ENCODE measurements around the gene NIM1K.
"Not testable (repeated sequence)": the region's sequence is repeated elsewhere in the genome, so short reads cannot be mapped to it uniquely, and the experiment has no call there.

The NIM1K gene

DNA sequence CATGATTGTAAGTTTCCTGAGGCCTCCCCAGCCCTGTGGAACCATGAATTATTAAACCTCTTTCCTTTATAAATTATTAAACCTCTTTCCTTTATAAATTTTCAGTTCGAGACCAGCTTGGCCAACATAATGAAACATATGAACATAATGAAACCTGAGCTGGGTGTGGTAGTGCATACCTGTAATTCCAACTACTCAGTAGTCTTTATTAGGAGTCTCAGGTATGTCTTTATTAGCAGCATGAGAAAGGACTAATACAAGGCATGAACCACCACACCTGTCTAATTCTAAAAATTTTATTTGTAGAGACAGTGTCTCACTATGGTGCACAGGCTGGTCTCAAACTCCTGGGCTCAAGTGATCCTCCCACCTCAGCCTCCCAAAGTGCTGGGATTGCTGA, 27.1 kb downstream of the NIM1K start:
- Histone ChIP-seq H3K4me3 (no peak overlapping the region), H3K27ac (no peak overlapping the region)

DNA sequence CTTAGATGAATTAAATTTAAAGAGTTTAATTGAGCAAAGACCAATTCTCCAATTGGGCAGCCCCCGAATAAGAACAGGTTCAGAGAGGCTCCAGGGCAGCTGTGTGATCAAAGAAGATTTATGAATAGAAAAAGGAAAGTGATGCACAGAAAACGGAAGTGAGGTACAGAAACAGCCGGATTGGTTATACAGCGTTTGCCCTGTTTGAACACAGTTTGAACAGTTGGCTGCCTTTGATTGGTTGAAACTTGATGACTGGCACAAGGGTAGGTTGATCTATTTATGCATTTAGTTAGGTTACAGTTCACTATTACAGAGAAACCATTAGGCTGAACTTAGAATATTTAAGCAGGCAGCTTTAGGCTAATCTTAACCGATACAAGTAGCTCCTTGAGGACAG, 29.5 kb downstream of the NIM1K start:
- H3K27ac ChIP-seq: no peak overlapping the region
- H3K4me3 ChIP-seq: no peak overlapping the region

DNA sequence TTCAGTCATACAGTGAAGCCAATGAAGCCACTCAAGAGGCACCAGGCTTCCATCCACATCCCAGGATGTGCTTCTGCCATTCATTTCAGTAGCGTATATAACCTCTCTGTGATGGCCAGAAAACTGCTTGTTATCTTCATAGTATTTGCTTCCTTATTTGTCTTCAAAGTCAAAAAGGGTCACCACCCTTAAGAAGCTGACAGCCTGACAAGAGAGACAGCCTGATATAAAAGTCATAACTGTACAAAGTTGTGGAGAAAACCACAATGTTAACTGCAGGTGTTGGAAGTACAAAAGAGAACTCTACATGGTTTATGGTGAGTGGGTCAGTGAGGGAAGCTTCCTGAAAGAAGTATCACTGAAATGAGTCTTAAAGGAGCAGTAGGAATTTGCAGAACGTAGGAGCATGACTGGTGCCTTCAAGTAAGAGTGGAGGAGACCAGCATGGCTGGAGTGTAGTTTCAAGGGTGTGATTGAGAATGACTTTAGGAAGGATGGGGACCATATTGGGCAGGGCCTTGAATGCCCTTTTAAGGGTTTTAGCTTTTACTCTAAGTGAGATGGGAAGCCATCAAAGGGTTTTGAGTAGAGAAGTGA, 33.7 kb downstream of the NIM1K start:
- no peak overlapping the region for H3K4me3 ChIP-seq

GRCh38 chr5:43227655-43228054, 35.6 kb downstream of the NIM1K start:
- Histone ChIP-seq H3K27ac (no peak overlapping the region), H3K4me3 (no peak overlapping the region)

More for the DNA sequence above, 33.7 kb downstream of the NIM1K start:
- H3K27ac ChIP-seq: no peak overlapping the region

- Histone ChIP-seq H3K4me3 (no peak overlapping the region), H3K27ac (no peak overlapping the region)
Measured at GRCh38 chr5:43230707-43231106, 38.7 kb downstream of the NIM1K start.

DNA sequence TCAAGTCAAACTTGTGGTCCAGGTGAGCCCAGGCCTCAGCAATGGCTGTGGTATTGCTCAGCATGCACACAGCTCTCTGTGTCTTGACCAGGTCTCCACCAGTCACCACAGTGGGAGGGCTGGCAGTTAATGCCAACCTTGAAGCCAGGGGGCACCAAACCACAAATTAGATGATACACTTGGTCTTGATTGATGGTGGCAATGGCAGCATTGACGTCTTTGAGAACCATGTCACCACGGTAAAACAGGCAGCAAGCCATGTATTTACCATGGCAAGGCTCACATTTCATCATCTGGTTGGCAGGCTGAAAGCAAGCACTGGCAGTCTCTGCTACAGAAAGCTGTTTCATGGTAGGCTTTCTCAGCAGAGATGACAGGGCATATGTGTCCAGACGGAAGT, 40.0 kb downstream of the NIM1K start:
- Histone ChIP-seq H3K27ac (no peak overlapping the region), H3K4me3 (no peak overlapping the region)

GRCh38 chr5:43232943-43233833, 41.2 kb downstream of the NIM1K start:
- H3K4me3 ChIP-seq: no peak overlapping the region
- no peak overlapping the region for H3K27ac ChIP-seq

GRCh38 chr5:43233946-43234345, 41.9 kb downstream of the NIM1K start:
- H3K4me3 ChIP-seq: no peak overlapping the region
- H3K27ac ChIP-seq: no peak overlapping the region

DNA sequence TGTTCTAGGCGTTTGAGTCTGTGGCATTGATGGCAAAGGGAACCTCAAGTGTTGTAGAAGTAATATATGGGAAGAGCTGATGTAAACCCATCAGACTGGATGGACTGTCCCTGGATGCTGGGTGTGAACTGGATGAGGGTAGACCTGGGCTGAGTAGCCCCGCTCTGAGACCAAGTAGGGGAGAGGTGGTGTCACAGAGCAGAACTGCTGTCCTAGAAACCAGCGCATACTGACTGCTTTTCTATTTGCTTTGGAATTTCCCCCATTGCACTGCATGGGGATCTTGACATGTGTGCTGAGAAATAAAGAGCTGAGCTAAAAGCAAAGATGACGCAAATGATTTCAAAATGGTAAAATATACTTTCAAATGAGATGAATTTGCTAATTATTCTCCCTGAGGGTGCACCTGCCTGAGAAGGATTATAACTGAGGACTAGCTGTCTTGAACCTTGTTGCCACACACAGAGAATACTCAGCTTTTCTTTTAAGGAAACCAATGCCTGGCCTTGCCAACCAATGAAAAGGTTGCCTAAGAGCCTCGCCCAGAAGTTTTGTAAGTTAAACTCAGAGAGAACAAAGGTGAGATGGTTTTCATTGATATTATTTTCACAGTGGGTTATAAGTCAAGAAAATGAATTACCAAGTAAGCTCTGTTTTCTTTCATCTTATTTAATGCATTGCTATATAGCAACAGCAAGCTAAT, 44.8 kb downstream of the NIM1K start:
- Histone ChIP-seq H3K27ac (no peak overlapping the region), H3K4me3 (no peak overlapping the region)

DNA sequence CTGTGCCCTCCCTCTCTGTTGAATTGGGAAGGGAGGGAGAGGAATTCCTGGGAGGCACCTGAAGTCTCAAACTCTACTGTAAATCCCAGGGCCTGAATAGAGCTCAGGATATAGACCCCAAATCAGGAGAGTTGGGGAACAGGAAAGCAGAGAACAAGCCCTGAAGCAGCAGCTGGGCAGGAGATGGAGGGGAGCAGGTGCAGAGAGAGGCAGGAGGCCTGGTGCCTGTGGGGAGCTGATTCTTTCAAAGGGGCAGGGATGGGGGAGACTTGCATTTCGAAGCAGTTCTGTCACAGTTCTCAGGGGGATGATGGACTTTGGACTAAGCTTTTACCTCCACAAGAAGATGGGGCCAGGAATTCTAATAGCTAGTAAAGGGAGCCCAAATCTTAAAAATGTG, 50.2 kb downstream of the NIM1K start:
- Histone ChIP-seq H3K27ac (no peak overlapping the region), H3K4me3 (no peak overlapping the region)

DNA sequence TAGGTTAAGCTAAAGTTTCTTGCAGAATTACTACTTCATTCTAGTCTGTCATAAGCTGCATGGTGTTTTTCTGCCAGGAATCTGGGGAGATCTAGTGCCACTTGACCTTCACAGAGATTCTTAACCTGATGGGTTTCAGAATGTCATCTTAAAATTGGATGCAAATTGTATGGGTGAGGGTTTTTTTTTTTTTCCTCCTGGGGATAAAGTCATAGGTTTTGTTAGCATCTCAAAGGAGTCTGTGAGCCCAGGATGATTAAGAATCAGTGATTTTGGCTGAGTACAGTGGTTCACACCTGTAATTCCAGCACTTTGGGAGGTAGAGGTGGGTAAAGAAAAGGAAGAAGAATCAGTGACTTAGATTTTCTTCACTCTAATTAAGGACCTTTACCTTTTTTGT, 51.2 kb downstream of the NIM1K start:
- H3K27ac ChIP-seq: no peak overlapping the region

DNA sequence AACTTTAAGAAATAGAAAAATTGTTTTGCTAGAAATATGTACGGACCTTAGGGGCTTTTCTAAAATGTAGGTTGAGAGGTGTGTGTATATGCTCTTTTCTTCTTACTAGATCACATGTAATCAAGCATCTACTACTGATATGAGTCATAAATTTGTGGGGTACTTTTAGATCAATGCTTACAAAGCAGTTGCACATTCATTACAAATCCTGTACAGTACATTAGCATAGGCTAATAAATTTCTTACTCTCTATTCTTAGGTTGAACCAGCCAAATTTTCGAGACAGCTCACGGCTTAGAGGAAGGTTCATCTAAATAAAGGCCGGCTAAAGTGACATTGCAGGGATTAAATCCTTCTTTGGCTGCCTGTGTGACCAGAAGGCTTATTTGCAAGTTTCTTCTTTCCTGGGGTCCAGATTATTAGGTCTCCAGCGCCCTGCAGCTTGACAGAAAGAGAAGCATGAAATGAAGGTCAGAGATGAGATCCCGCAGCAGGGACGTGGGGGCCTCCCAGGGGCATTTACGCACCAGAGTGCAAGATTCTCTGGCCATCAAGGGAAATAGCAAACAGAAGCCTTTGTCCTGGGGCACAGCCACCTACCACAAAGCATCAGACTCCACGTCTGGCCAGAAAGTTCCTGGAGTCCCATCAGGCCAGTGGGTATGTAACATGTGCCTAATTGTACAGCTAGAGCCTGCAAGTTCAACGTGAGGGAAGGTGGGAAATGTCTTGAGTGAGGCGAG, 53.0 kb downstream of the NIM1K start:
- Histone ChIP-seq H3K4me3 (no peak overlapping the region), H3K27ac (no peak overlapping the region)

More for the DNA sequence above, 51.2 kb downstream of the NIM1K start:
- H3K4me3 ChIP-seq: no peak overlapping the region

DNA sequence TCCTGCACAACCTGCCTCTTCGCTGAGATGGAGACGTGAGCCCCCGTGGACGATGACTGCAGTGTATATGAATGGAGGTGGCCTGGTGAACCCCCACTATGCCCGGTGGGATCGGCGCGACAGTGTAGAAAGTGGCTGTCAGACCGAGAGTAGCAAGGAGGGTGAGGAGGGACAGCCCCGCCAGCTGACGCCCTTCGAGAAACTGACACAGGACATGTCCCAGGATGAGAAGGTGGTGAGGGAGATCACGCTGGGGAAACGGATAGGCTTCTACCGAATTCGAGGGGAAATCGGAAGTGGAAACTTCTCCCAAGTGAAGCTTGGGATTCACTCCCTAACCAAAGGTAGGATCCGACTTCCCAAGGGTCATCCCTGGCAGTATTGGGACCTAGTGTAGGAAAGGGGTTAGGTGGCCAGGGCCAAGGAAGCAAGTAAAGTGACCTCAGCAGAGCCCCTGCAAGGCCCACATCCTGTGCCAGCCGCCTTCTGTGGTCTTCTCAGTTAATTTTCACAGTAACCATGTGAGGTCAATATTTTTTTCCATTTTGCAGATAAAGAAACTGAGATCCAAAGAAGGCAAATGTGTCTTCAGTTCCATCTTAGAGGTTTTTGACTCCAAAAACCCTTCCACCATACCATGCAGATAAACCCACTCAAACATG, 53.8 kb downstream of the NIM1K start:
- H3K4me3 ChIP-seq: no peak overlapping the region
- no peak overlapping the region for H3K27ac ChIP-seq

DNA sequence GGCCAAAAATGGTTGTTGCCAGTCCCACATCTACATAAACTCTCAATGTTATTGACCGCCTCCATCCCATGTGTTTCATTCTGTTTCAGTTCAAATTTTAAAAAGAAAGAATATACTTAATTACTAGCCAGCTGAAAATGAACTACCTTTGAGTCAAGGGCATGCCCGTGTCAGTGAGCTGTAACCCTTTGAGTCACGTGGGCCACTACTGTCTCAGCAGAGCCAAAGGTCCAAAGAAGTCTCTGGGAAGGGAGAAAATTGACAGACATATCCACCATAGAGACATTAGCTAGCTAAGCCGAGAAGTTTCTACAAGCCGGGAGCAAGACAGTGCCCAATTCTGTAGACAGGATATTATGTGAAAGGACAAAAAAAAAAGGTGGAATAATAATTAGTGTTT, 59.7 kb downstream of the NIM1K start:
- no peak overlapping the region for H3K4me3 ChIP-seq
- no peak overlapping the region for H3K27ac ChIP-seq

- no peak overlapping the region for H3K4me3 ChIP-seq
- H3K27ac ChIP-seq: no peak overlapping the region
Measured at GRCh38 chr5:43255704-43256103, 63.7 kb downstream of the NIM1K start.

DNA sequence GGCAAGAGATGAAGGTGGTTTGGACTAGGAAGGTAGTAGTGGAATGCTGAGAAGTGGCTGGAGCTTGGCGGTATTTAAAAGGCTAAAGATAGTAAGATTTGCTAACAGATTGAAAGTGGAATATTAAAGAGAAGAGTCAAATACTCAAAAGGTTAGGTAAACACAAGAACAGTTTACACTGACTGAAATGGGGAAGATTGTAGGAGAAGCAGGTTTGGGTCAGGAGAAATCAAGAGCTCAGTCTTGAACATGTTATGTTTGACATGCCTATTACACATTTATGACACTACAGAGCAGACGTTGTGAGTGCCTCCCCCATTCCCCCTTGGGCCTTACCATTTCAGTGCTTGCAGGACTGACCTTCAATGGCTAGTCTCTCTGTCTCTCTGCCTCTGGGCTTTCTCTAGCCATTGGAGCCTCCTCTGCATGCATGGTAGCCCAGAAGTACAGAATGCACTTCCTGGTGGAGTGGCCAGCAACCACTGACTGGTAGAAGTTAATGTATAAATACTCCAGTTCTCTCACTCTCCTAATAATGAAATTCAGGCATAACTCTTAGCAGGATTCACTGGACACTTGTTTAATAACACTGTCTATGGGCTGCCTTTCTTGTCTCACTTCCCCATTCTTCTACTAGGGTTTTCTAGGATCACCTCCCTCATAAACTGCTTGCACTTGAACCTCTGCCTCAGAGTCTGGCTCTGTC, 64.4 kb downstream of the NIM1K start:
- Histone ChIP-seq H3K27ac (no peak overlapping the region), H3K4me3 (no peak overlapping the region)

DNA sequence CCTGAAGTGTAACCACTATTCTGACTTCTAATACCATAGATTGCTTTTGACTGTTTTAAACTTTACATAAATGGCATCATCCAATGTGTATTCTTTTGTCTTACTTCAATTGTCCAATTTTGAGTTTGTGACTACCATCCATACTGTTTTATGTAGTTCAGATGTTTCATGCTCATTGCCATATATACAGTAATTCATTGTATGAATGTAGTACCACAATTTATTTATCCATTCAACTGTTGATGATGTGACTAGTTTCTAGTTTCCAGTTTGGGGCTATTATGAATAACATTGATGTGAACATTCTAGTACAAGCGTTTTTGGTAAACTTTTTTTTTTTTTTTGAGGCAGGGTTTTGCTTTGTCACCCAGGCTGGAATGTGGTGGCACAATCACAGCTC, 66.1 kb downstream of the NIM1K start:
- Histone ChIP-seq H3K4me3 (no peak overlapping the region), H3K27ac (no peak overlapping the region)

DNA sequence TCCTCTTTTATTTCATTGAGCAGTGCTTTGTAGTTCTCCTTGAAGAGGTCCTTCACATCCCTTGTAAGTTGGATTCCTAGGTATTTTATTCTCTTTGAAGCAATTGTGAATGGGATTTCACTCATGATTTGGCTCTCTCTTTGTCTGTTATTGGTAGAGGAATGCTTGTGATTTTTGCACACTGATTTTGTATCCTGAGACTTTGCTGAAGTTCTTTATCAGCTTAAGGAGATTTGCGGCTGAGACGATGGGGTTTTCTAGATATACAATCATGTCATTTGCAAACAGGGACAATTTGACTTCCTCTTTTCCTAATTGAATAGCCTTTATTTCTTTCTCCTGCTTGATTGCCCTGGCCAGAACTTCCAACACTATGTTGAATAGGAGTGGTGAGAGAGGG, 70.2 kb downstream of the NIM1K start:
- H3K27ac ChIP-seq, H3K4me3 ChIP-seq: not testable (repeated sequence)

DNA sequence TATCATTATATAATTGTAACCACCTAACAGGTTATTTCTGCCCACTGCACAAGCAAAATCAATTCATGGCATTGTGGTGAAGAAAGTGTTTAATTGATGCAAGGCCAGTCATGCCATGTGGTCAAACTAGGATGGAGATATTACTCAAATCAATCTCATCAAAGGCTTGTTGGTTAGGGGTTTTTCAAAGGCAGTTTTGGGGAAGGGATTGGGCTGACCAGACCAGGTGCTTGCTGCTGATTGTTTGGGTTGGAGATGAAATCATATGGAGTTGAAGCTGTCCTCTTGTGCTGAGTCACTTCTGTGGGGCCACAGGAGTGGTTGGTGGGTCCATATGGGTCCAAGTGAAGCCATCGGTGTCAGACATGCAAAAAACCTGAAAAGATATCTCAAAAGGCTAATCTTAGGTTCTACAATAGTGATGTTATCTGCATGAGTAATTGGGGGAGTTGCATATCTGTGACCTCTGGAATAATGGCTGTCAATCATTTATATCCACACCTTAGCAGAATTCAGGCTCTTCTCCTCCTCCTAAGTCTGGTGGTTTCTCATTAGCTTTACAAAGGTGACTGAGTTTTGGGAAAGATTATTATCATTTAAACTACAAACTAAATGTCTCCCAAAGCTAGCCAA, 76.3 kb downstream of the NIM1K start:
- H3K4me3 ChIP-seq: no peak overlapping the region

More for the DNA sequence above, 76.3 kb downstream of the NIM1K start:
- H3K27ac ChIP-seq: no peak overlapping the region

Measured in skin epidermis (tissue), 12 donors.